Spleen (tissue), 11 donors: ENCODE results near the gene SLC20A1. TPM values are rescaled to one million over a fixed set of nuclear protein-coding genes. Genes with fewer than 3 reads are reported as not detected.
"Not testable (repeated sequence)": the region's sequence is repeated elsewhere in the genome, so short reads cannot be mapped to it uniquely, and the experiment has no call there.

Experiments used
- DNase-seq: peaks from one replicate; pipeline ENCODE4 v3.0.0-alpha.2; 2020
- H3K27ac ChIP-seq, 8 donors: fragments of 200-600 bp; sonication (generic) in 7 of 8; 1 replicate in 4 of 8; 2 replicates in 4 of 8; pipeline versions ENCODE4 v1.5.0 to v1.8.0; 2016 to 2021; ENCODE audit warnings: inconsistent platforms in 4 of 8, mild to moderate bottlenecking in 4 of 8, moderate library complexity in 1 of 8
- H3K27me3 ChIP-seq, 7 donors: fragments of 200-600 bp; sonication (generic) in 6 of 7; replicated peaks in 1 of 7; 1 replicate in 4 of 7; 2 replicates in 3 of 7; pipeline versions ENCODE4 v1.5.0 to v1.8.0; 2016 to 2021; ENCODE audit warnings: inconsistent platforms in 3 of 7, mild to moderate bottlenecking in 1 of 7
- H3K36me3 ChIP-seq, 6 donors: fragments of 200-600 bp; sonication (generic) in 5 of 6; 1 replicate in 4 of 6; 2 replicates in 2 of 6; pipeline versions ENCODE4 v1.5.0 to v1.8.0; 2016 to 2021; ENCODE audit warnings: inconsistent platforms in 2 of 6
- H3K4me1 ChIP-seq, 6 donors: fragments of 200-600 bp; sonication (generic) in 5 of 6; 1 replicate in 3 of 6; 2 replicates in 3 of 6; pipeline versions ENCODE4 v1.5.0 to v1.8.0; 2016 to 2021; ENCODE audit warnings: inconsistent platforms in 3 of 6
- H3K4me3 ChIP-seq, 8 donors: fragments of 200-600 bp; sonication (generic) in 7 of 8; 1 replicate in 4 of 8; 2 replicates in 4 of 8; pipeline versions ENCODE4 v1.5.0 to v1.8.0; 2016 to 2021; ENCODE audit warnings: inconsistent platforms in 4 of 8, mild to moderate bottlenecking in 4 of 8, moderate library complexity in 2 of 8
- H3K9me3 ChIP-seq, 8 donors: fragments of 200-600 bp; sonication (generic) in 7 of 8; 1 replicate in 4 of 8; 2 replicates in 4 of 8; pipeline versions ENCODE4 v1.5.0 to v1.8.0; 2016 to 2021; ENCODE audit warnings: inconsistent platforms in 4 of 8
- POLR2A ChIP-seq, 3 donors: fragments of 450-650 bp; IDR thresholded peaks; one replicate each; pipeline ENCODE4 v1.5.1; 2017; ENCODE audit warnings: antibody characterized with exemption in 3 of 3, mild to moderate bottlenecking in 1 of 3
- POLR2AphosphoS5 ChIP-seq, 3 donors: sonication (generic); formaldehyde crosslinking; IDR thresholded peaks; one replicate each; pipeline ENCODE4 v1.5.1; 2017; ENCODE audit warnings: antibody characterized with exemption in 3 of 3
- WGBS, 5 donors: extraction: QIAGEN DNeasy Blood & Tissue Kit in 3 of 5; methylation state at CpG; one replicate each; pipeline versions ENCODE4 v1.1.5 to v1.1.7; 2013 to 2018; 5-methylcytosine and 5-hydroxymethylcytosine counted together
- intact Hi-C: fragments of 100-400 bp; cut with DNase I; formaldehyde crosslinking; loops from one replicate; pipeline ENCODE4 v1.15.0; 2023; ENCODE audit warnings: low total_unique reads
- polyA plus RNA-seq, 3 donors: library from polyadenylated mRNA; stranded (reverse); fragments of 200-250 nt; gene quantifications; one replicate each; pipeline ENCODE4 v1.2.1, GENCODE V29; 2013
- total RNA-seq, 7 donors: library from RNA; depleted of rRNA in 3 of 7; stranded (reverse); fragments of >200 nt in 3 of 7; fragmentation: NEBNext Ultra II Directional in 4 of 7; extraction: Animal tissue kit (Norgen Biotek cat#: 25700) in 4 of 7; gene quantifications; one replicate each; pipeline versions ENCODE4 v1.1.0 to v1.2.1, GENCODE V29; 2016 to 2021
- TF ChIP-seq, protein P1 (sequence below), 11 experiments: fragments of 200-600 bp in 7 of 11; fragments of 450-650 bp in 4 of 11; sonication (generic) in 4 of 11; IDR thresholded peaks in 8 of 11; conservative IDR thresholded peaks in 3 of 11; 1 replicate in 7 of 11; 2 replicates in 4 of 11; pipeline versions ENCODE4 v1.4.0 to v1.8.0; 2016 to 2021; ENCODE audit warnings: antibody characterized with exemption in 11 of 11, inconsistent platforms in 4 of 11, mild to moderate bottlenecking in 1 of 11
- donor health status: healthy with polysubstance abuse.
- donor health status: DM: no; HTN: no; CAD: no; lungs with moderate emphysema.
- donor health status: DM: no; HTN: no; CAD: no.
- donor health status: Bipolar disorder and iron deficiency.
- donor health status: healthy.
- donor health status: DM: no; HTN: no; CAD: no.
- donor health status: DM: yes; HTN: yes; CAD: no.

The SLC20A1 gene
- total and polyA plus RNA-seq, 10 donors = 15.4 to 83.6 (median 57.6) TPM

DNA sequence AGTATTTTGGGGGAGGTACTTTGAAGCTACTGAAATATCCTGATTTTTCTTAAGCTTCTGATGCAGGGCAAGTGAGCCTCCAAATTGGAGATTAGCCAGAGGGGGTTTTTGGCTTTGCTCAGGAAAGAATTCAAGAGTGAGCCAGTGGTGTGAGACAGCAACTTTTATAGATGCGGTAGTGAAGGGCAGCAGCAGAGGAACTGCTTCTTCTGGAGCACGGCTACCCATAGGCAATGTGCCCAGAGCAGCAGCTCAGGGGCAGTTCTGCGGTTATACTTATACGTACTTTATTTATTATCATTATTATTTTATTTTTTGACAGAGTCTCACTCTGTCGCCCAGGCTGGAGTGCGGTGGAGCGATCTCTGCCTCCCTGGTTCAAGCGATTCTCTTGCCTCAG lies 55.3 kb downstream of the SLC20A1 start:
- DNase-seq = no peak
- WGBS, 5 donors = 32 to 58% (median 44%) methylated on average over 8 of the region's 8 CpGs
- H3K36me3 ChIP-seq = no peaks in the 10 kb centered on the region
- H3K4me1 ChIP-seq = peaks cover 9 to 58% (median 41%) of the 10 kb centered on the region in 6 donors
- H3K27me3 ChIP-seq = no peaks in the 10 kb centered on the region
- H3K9me3 ChIP-seq = no peaks in the 10 kb centered on the region
- H3K4me3 ChIP-seq = peak overlapping the region in 1 of 8 donors; percentile 45
- TF ChIP-seq, protein P1, sequence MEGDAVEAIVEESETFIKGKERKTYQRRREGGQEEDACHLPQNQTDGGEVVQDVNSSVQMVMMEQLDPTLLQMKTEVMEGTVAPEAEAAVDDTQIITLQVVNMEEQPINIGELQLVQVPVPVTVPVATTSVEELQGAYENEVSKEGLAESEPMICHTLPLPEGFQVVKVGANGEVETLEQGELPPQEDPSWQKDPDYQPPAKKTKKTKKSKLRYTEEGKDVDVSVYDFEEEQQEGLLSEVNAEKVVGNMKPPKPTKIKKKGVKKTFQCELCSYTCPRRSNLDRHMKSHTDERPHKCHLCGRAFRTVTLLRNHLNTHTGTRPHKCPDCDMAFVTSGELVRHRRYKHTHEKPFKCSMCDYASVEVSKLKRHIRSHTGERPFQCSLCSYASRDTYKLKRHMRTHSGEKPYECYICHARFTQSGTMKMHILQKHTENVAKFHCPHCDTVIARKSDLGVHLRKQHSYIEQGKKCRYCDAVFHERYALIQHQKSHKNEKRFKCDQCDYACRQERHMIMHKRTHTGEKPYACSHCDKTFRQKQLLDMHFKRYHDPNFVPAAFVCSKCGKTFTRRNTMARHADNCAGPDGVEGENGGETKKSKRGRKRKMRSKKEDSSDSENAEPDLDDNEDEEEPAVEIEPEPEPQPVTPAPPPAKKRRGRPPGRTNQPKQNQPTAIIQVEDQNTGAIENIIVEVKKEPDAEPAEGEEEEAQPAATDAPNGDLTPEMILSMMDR (IDR thresholded peaks at IDR 0.05 in 8 of 11, conservative IDR thresholded peaks at IDR 0.05 in 3 of 11) = no peak
- no peak for TF ChIP-seq POLR2A (IDR thresholded peaks at IDR 0.05)
- peak in 2 of 3 donors; percentile 22 to 66 for TF ChIP-seq POLR2AphosphoS5 (IDR thresholded peaks at IDR 0.05)
- intact Hi-C loops = no loop called here
- peak overlapping the region; percentile 17 to 92 (median 88) for H3K27ac ChIP-seq

GRCh38 chr2:112703684-112704083 lies 57.9 kb downstream of the SLC20A1 start:
- Histone ChIP-seq H3K4me1 (peaks cover 18 to 75% (median 64%) of the 10 kb centered on the region in 6 donors), H3K4me3 (no peak overlapping the region), H3K27ac (no peak overlapping the region), H3K27me3 (no peaks in the 10 kb centered on the region), H3K9me3 (no peaks in the 10 kb centered on the region), H3K36me3 (no peaks in the 10 kb centered on the region)
- TF ChIP-seq POLR2A (IDR thresholded peaks at IDR 0.05) = no peak
- TF ChIP-seq POLR2AphosphoS5 (IDR thresholded peaks at IDR 0.05) = no peak
- TF ChIP-seq, protein P1 (IDR thresholded peaks at IDR 0.05 in 8 of 11, conservative IDR thresholded peaks at IDR 0.05 in 3 of 11) = no peak
- WGBS, 5 donors = 43 to 97% (median 64%) methylated on average over 2 of the region's 2 CpGs
- intact Hi-C loops = no loop called here
- no peak for DNase-seq

GRCh38 chr2:112705575-112705974 lies 59.8 kb downstream of the SLC20A1 start:
- peak overlapping the region in 4 of 8 donors; percentile 19 to 89 (median 44) for H3K27ac ChIP-seq
- no peaks in the 10 kb centered on the region for H3K36me3 ChIP-seq
- intact Hi-C loops = no loop called here
- peaks cover 10 to 73% (median 63%) of the 10 kb centered on the region in 6 donors for H3K4me1 ChIP-seq
- H3K9me3 ChIP-seq = no peaks in the 10 kb centered on the region
- DNase-seq = no peak
- H3K4me3 ChIP-seq = no peak overlapping the region
- TF ChIP-seq, protein P1 (IDR thresholded peaks at IDR 0.05 in 8 of 11, conservative IDR thresholded peaks at IDR 0.05 in 3 of 11) = no peak
- TF ChIP-seq POLR2A (IDR thresholded peaks at IDR 0.05) (no peak), POLR2AphosphoS5 (IDR thresholded peaks at IDR 0.05) (no peak)
- no peaks in the 10 kb centered on the region for H3K27me3 ChIP-seq
- WGBS, 5 donors = 78 to 92% (median 79%) methylated on average over 3 to 4 of the region's 4 CpGs

- 10 to 33% (median 25%) methylated on average over 5 of the region's 5 CpGs for WGBS, 5 donors
- DNase-seq = no peak
- intact Hi-C loops = no loop called here
- TF ChIP-seq POLR2A (IDR thresholded peaks at IDR 0.05) = no peak
- peak in 1 of 3 donors; percentile 19 for TF ChIP-seq POLR2AphosphoS5 (IDR thresholded peaks at IDR 0.05)
- Histone ChIP-seq H3K36me3 (no peaks in the 10 kb centered on the region), H3K27ac (peak overlapping the region in 4 of 8 donors; percentile 19 to 89 (median 44)), H3K27me3 (no peaks in the 10 kb centered on the region), H3K4me3 (no peak overlapping the region), H3K4me1 (peaks cover 7 to 70% (median 57%) of the 10 kb centered on the region in 6 donors), H3K9me3 (no peaks in the 10 kb centered on the region)
These were observed 60.5 kb downstream of the SLC20A1 start for GRCh38 chr2:112706170-112706664.

GRCh38 chr2:112706947-112707346 lies 61.2 kb downstream of the SLC20A1 start:
- intact Hi-C loops, DNase-seq, H3K27me3 ChIP-seq, H3K36me3 ChIP-seq, H3K9me3 ChIP-seq, H3K4me3 ChIP-seq: not testable (repeated sequence)
- peaks cover 7 to 64% (median 49%) of the 10 kb centered on the region in 6 donors for H3K4me1 ChIP-seq
- H3K27ac ChIP-seq = peak overlapping the region in 4 of 8 donors; percentile 68 to 89 (median 83)
- WGBS, 5 donors = 75 to 83% (median 78%) methylated on average over 9 of the region's 9 CpGs
